GM18517 (cell line): ENCODE results near the gene RHOXF2B.
"Not testable (repeated sequence)": the region's sequence is repeated elsewhere in the genome, so short reads cannot be mapped to it uniquely, and the experiment has no call there.

ENCODE experiments used
- ATAC-seq: cut with Tn5 transposase; IDR thresholded peaks from one replicate; pipeline ENCODE4 v1.9.1; 2021; ENCODE audit warnings: mild to moderate bottlenecking, moderate library complexity; ENCODE audit not compliant: unreplicated experiment

The RHOXF2B gene

DNA sequence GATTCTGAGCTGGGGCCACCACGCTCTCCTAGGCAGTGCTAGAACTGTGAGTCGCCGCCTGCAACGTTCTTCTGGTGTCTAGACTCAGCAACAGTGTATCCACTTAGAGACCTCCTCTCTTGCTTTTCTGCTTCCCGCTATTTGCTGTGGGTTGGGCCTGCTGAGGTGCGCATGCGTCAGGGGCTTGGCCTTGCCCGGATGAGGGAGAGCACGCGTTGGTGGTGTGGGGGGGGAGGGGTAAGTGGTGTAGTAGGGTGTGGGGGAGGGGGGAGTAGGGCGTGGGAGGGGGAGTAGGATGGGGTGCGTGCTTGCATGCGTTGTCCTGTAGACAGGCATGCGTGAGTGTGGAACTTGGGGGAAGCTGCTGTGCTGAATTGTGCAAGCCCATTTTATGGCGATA, at the start of gene RHOXF2B:
Gene RHOXF2B (minus strand): TSS at position 101 of the 400 bp plus-strand sequence. CDS start 138 bp downstream, outside the sequence.
- not testable (repeated sequence) for ATAC-seq

DNA sequence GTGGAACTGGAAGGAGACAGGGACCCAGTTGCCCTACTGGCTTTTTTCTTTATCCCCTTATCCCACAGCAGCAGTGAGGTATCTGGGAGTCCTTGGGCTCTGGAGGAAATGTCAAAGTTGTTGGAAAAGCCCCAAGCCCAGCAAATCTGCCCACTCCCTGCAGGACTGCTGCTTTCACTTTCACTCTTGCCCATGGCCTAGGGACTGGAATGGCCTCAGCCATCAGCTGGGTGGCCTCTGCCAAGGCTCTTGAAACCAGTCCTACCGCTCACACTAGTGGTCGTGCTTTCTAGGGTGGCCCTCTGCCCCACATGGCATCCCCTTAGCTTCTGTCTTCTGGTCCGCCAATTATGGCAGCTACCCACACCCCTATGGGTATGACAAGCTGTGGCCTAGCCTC, 48.0 kb upstream of the RHOXF2B start:
- ATAC-seq, result no peak

DNA sequence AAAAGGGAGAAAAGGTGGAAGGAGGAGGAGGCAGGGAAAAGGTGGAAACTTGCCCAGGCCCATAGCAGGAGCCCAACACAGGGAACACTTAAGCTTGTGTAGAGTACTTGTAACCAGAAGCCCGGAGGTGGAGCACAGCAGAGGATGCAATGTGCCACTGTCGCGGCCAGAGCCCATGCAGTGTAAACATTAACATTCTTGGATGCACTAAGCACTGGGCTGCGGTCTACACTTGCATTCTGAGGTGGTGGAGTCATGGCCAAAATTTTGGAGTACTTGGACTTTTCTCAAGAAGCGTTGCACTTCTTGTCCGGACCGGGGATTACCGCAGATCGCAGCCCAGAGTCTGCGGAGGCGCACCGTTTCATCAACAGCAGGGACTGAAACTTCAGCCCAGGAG, 42.7 kb upstream of the RHOXF2B start:
- ATAC-seq, result no peak

DNA sequence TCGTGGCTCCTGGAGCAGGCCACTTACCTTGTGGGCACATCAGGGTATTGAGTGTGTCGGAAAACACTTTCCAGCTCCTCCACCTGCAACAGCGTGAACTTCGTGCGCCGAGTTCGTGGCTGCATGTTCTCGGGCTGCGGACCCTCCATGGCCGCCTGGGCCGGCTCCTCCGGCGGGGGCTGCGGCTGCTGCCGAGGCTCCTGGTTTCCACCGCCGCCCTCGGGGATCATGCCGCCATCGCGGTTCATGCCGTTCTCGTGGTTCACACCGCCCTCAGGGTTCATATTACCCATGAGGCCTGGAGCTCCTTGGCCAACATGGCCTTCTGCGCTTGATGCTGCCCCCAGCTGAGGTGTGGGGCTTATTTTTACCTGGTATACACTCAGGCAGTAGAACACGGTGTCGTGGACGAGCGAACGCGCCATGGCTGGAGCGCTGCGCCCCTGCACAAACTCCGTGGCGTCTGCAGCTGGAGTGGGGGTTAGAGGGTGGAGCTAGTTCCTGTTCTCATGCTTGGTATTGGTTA, 38.0 kb upstream of the RHOXF2B start, which contains the start of gene RHOXF1:
Gene RHOXF1 (minus strand): TSS at position 476 of the 526 bp plus-strand sequence. CDS start 51 bp downstream, at position 425.
- ATAC-seq, result no peak

DNA sequence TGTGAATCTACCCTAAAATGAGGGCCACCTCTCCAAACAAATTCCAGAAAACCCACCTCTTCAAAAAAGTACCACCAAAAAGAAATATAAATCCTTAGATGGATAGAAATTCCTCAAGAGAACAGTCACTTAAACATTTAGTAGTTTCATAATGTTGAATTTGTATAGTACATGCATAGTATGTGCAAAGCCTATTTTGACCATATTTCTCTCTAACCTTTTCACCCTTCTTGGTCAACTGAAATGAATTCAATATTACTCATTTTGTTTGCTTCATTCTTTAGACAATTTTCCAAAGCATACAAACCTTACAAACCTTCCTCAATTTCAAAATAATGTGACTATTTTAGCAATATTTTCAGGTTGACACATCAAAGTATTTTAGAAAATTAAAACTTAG, 34.1 kb upstream of the RHOXF2B start:
- ATAC-seq, result no peak

DNA sequence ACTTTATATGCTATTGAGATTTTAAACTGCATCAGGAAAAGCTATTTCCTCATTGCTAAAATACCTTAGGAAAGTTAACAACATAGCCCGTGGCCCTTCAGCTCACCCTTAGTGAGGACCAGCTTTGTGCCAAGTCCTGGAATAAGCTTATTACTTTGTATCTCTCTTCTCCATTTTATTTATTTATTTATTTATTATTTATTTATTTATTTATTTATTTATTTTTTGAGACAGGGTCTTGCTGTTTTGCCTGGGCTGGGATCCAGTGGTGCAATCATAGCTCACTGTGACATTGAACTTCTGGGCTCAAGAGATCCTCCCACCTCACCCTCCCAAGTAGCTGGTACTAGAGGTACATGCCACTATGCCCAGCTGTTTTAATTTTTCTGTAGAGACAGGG, 31.9 kb upstream of the RHOXF2B start:
- ATAC-seq, result no peak

DNA sequence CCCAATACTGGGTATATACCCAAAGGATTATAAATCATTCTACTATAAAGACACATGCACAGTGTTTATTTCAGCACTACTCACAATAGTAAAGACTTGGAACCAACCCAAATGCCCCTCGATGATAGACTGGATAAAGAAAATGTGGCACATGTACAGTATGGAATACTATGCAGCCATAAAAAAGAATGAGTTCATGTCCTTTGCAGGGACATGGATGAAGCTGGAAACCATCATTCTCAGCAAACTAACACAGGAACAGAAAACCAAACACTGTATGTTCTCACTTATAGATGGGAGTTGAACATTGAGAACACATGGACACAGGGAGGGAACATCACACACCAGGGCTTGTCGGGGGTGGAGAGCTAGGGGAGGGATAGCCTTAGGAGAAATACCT, 27.2 kb upstream of the RHOXF2B start:
- not testable (repeated sequence) for ATAC-seq

DNA sequence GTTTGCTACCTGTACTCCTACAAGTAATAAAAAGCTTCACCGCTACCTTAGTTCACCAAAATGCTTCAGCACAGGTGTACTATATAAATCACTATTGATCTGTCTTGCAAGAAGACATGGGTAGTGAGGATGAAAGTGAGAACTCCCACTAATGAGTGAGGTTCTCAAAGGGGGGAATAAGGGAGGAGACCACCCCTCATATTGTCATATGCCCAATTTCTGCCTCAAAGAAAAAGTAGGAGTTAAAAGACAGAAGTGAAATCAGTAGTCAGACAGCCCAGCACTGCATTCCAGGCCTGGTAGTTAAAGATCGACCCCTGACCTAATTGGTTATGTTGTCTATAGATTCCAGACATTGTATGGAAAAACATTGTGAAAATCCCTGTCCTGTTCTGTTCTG, 23.6 kb upstream of the RHOXF2B start:
- ATAC-seq, result not testable (repeated sequence)

DNA sequence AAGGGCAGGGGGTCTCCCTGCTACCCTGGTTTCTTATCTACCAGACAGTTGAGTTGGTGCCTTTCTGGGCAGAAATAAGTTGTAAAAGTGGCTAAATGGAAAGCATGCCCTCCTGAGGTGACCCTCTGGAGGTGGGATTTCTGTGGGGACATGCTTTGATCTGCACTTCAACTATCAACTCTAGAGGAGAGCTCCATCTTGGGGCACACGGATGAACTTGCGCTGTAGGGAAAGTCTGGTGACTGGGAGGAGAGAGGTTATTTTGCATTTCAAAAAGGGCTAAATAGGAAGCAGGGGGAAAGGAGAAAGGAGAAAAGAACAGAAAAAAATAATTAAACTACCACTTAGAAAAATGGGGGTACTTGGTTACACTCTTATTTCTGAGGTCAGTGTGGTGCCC, 12.7 kb upstream of the RHOXF2B start:
- no peak for ATAC-seq

DNA sequence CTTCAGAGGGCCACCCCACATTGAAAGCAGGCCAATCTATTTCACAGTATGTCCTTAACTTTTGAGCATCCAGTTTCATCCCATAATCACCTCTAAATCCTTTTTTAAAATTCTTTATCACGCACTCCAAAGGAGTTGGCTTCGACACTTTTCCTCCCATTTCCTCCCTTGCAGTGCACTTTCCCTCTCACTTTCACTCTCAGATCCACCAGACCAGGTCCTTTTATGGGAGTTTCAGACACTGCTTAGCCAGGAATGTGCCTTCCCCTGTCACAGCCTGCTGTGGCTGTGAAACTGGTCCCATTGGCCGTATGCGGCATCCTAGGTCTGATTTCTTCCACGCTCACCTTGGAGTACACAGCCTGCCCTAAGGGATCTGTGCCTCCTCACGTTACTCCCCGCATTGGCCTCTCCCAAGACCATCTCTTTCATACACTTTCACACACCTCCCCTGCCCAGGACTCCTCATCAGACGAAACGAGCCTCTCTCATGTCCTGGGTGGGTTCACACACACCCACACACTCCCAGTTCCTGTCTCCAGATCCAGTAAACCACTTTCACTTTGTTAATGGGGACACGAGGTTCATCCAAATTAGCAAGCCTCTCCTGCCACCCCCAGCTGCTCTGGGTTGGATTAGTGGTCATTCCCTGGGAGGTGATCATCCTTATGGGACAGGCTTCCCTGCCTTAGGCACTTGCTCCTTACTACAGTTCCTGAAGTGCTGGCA, 10.0 kb upstream of the RHOXF2B start:
- no peak for ATAC-seq

DNA sequence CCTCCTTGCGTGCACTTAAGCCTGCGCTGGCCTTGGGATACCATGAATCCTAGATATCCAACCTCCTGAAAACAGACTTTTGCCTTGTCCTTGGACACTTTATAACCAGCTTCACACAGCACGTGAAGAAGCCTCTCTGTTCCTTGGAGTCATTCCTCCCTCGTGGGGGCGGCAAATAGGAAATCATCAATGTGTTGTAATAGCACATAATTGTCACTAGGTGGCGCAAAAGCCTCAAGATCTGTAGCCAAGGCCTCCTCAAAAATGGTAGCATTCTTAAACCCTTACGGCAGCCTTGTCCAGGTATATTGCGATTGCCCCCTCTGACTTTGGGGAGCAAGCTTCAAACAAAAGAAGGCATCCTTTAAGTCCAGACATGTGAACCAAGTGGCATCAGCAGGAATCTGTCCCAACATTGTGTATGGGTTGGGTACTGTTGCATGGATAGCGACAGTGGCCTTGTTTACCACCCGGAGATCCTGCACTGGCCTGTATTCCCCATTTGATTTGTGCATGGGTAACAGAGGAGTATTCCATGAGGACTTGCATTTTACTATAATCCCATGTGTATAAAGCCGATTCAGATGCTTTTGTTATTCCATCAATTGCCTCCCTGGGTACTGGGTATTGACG, 8.2 kb upstream of the RHOXF2B start:
- peak; percentile 49 for ATAC-seq

DNA sequence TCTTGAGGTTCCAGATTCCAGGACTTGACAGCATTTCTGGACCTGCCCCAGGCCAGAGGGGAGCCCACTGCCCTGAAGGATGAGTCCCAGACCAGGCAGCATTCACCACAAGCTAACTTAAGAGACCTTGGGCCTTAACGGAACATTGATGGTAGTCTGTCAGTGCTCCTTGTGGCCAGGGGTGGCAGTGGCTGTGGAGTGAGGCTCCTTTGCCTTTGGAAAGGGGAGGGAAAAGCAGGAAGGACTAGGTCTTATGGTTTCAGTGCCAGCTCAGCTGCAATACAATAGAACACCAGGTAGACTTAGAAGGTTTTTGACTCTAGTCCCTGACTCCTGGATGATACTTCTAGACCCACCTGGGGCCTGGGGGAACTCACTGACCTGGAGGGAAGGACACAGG, 11.3 kb downstream of the RHOXF2B start:
- ATAC-seq, result not testable (repeated sequence)

DNA sequence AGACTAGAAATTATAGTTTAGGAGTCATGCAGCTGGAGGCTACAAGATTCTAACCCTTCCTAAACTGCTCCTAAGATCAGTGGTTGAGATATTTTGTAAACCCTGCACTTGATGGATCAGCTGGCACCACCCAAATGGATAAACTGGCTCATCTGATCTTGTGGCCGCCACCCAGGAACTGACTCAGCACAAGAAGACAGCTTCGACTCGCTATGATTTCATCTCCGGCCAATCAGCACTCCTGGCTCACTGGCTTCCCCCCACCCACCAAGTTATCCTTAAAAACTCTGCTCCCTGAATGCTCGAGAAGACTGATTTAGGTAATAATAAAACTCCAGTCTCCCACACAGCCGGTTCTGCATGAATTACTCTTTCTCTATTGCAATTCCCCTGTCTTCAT, 34.8 kb downstream of the RHOXF2B start:
- not testable (repeated sequence) for ATAC-seq

DNA sequence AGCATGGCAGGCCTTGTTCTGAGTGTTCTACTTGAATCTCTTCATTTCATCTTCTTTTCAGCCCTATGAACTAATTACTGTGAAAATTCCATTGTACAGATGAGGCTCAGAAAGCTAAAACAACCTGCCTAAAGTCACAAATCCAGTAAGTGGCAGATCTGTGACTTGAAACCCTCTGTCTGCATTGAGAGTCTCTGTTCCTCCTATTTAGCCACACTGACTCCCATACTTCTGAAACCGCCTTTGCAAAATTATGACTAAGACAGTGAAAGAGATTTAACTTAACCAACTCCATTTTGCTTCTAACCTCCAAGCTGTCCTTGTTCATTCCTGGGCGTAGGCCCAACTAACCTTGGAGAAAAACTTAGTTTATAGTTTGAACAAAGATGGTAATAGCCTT, 35.2 kb downstream of the RHOXF2B start:
- peak; percentile 83 for ATAC-seq

DNA sequence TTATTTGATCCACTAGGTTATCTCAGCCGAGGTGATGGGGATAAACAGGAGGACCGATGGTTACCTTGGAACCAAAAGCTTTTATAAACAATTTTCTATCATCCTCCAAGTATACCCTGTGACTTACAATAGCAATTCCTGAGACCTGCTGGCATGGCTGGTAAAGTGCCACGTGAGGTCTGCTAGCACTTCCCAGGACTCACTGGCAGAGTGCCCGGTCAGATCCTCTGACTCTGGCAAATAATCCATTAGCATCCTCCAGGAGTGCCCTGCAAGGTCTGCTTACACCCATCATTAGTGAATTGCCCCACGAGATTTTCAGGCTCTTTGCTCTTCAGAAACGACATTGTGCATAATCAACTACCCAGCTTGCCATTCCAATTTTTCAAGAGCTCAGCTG, 37.3 kb downstream of the RHOXF2B start:
- ATAC-seq, result not testable (repeated sequence)

DNA sequence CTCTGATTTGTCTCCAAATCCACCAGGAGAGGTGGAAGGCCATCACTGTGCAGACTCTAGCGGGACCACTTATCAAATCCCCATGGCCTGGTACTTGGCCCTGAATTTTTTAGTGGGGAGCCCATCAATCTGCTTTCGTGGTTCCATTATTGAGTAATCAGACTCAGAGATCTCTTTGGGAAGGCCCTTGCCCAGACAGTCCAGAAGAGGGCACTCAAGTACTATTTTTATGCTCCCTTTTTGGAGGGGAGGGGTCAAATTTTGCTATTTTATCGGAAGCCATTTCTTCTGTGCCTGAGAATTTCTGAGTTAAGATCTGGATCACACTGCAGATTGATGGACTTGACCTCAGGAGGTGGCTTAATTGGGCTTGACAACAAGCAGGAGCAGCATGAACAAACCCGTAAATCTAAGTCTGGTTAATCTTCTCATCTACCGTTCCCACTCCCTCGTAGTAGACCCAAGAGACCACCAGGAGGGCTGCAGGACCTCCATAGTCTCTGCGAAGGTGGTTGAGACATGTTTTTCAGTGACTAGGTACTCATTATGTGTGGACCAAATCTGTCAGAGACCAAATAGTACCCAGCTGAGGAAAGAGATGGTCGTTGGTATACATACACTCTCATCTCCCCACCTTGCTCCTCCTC, 38.3 kb downstream of the RHOXF2B start:
- not testable (repeated sequence) for ATAC-seq

DNA sequence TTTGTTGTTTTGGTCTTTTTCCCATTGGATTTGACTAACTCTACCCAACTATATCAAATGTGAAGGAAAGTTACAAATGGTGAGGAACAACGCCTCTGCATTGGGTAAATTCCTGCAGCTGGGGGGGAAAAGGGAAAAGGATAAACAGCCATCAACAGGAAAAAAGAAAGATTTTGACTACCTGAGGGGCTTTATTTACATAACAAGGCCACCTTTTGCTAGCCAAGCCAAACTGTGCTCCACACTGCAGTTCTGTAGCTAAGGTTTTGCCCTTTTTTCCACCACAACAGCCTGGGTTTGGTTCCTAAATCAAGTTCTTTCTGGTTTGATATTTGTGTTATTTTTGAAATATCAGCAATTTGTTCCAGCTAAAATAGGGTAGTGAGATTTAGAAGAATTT, 40.8 kb downstream of the RHOXF2B start:
- ATAC-seq, result no peak

DNA sequence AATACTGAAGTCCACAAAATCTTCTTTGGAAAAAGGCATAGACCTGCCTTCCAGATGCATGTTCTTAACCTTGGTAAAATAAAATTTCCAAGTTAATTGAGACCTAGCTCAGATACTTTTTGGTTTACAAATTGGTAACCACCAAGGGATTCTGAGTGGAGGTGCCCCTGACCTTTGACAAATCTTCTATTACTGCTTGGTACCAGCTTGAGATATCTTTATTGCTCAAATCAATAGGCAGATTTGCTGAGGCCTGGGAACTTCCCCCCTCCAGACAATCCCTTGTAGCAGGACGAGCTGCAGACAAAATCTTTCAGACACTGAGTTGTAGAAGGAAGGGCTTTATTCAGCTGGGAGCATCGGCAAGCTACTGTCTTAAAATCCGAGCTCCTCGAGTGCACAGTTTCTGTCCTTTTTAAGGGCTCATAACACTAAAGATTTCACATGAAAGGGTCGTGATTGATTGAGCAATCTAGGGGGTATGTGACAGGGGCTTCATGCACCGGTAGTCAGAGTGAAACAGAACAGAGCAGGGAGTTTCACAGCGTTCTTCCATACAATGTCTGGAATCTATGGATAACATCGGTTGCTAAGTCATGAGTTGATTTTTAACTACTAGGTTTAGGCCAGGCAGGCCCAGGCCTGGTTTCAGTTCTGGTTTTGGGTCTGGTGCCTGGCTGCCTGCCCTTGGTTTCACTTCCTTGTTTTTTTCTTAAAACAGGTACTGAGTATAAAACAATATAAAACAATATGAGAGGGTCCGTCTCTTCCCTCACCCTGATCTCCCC, 41.8 kb downstream of the RHOXF2B start:
- ATAC-seq, result peak; percentile 87

DNA sequence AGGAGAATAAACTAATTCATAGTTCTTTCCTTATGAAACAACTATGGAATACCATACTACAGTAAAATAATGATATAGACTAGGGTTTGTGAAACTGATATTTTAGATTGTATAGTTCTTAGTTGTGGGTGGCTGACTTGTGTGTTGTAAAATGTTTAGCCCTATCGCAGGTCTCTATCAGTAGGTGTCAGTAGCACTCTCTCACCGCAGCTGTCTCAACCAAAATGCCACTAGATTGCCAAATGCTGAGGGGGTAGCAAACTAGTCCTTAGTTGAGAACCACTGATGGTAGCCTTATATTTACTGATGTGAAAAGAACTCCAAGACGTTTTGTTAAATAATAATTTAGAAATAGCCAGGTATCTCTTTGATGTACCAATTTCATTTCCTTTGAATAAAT, 48.1 kb downstream of the RHOXF2B start:
- no peak for ATAC-seq

DNA sequence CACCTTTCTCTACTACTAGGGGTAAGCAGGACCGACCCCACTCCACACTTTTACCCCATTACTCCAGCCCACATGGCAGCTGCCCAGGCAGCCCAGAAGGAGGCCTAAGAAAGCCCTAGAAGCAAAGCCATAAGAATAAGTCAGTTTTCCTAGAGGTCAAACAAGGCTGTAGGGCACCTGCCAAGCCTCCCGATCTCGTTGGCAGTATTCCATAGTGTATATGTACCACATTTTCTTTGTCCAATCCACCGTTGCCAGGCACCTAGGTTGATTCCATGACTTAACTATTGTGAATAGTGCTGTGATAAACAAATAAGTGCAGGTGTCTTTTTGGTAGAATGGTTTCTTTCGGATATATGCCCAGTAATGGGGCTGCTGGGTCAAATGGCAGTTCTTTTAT, 54.2 kb downstream of the RHOXF2B start:
- no peak for ATAC-seq

DNA sequence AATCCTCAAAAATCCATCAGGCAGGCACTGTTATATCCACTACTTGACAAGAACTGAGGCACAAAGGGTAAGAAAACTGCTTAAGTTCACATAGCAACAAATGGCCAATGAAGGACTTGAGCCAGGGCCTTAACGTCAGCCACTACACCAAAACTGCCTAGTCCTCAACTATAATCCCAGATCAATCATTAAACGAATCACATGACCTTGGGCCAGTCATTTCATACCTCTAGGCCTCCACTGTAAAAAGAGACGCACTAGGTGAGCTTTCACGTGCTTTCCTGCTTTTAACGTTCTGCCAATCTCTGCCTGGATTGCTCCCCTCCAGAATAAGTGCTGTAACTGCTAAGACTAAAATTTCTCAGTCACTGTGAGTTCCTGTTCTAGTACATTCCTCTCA, 54.7 kb downstream of the RHOXF2B start:
- ATAC-seq, result no peak
